ENCODE data around the gene ATXN1.
"Not testable (repeated sequence)": the region's sequence is repeated elsewhere in the genome, so short reads cannot be mapped to it uniquely, and the experiment has no call there.

Gene ATXN1

DNA sequence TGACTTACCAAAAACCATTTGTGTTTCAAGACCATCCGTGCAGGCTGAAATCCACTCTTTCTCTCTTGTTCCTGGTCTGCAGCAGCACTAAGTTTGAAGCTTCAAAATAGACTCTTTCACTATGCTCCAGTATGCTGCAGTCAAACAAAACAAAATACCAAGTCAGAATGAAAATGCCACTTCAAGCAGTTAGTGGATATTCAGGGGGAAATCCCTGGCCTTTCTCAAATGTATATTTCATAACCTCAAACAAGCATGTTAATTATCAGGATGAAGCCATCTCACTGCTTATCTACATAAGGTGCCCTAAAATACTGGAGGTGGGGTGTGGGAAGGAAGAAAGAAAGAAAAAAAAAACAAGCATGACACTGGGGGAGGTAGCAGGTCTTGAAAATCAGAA lies 103.5 kb downstream of the ATXN1 start:
- in situ Hi-C loops (cut with MboI; ENCODE audit: low sequenced_read_pairs), result no loop called here

DNA sequence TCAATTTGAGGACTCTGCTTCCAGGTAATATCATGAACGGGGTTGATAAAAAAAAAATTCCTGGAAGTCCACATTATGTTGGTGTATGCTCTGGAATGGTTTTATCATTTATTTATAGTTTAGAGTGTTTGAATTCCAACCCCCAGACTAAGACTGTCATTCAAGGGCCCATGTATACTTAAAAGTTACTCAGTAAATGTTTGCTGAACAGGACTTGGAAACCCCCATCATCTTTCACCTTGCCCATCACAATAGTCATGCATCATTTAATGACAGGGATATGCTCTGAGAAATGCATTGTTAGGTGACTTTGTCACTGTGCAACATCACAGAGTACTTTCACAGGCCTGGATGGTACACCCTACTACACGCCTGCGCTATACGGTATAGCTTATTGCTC lies 104.8 kb downstream of the ATXN1 start:
- in situ Hi-C loops (cut with MboI; ENCODE audit: low sequenced_read_pairs), result no loop called here

DNA sequence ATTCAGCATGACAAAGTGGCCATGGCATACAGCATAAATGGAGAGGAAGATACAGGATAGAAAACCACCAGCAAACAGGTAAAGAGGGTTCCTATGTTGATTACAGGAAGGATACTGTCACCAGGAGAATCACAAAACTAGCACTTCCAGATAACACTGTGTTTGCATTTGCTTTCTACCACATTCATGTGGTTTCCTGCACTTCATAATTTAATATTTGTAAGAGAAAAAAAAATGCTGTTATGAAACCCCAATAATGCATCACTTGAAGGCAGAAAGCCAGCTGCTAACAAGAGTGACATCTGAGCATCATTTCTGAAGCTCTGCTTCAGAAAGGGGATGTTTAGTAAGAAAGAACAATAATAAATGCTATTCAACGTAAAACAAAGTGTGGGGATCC lies 106.6 kb downstream of the ATXN1 start:
- in situ Hi-C loops (cut with MboI; ENCODE audit: low sequenced_read_pairs), result no loop called here

DNA sequence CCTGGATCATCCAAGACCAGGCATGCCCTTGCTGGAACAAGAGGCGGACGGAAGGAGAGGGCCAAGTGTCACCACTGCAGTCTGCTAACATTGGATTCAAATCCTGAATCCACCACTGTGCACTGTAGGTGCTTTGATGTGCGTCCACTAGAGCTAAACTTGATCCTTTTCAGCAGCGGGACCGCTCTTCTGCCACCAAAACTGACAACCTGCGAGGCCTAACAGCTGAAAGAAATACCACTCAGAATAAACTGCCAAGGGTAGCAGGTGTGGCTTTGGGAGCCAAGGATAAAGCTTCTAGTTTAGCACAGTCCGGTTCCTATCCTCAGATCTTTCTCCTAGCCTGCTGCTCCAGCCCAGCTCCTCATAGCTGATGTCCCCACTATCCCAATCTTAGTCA lies 108.0 kb downstream of the ATXN1 start:
- in situ Hi-C loops (cut with MboI; ENCODE audit: low sequenced_read_pairs), result no loop called here

DNA sequence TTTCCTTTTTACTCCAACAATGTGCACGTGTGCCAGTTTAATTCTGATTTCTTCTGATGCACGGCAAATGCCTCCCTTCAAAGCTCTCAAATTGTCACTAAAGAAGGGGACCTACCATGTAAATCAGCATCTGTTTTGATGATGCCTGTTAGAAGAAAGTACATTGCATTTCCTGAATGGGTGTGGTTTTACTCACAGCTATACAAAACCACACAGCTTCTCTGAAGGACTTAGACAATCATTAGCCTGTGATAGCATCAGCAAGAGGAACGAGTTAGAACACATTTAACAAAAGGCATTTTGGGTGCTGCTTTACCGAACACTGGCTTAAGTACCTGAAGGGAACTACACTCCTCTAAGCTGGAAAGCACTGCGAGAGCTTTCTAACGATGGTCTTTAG lies 109.4 kb downstream of the ATXN1 start:
- in situ Hi-C loops (cut with MboI; ENCODE audit: low sequenced_read_pairs), result no loop called here

DNA sequence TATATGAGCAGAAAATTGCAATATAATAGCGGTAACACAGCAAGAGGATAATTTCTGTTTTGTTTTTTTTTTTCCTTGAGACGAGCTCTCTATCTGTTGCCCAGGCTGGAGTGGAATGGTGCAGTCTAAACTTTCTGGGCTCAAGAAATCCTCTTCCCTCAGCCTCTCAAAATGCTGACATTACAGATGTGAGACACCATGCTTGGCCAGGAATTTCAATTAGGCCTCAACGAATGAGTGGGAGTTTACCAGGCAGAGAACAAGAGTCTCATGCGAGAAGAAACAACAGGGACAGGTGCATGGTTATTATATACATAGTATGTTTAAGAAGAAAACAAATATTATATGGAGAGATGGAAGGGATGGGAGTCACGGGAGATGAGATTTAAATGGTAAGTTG lies 111.4 kb downstream of the ATXN1 start:
- in situ Hi-C loops (cut with MboI; ENCODE audit: low sequenced_read_pairs), result no loop called here

DNA sequence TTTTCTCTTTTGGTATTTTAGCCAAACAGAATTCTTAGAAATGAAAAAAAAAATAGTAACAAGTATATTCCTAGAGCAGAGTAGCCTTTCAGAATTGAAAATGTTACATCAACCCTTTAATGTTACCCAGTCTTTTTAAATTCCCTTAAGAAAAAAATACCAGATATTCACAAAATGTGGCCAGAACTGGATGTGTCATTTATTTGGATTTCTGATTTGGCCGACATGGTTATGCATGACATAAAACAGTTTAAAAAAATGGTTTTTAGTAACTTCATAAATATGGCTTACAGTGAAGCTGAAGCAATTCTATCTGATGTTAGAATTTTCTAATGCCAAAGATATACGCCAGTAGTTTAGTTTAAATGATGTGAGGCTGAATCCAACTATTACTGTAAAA lies 112.0 kb downstream of the ATXN1 start:
- in situ Hi-C loops (cut with MboI; ENCODE audit: low sequenced_read_pairs), result no loop called here

DNA sequence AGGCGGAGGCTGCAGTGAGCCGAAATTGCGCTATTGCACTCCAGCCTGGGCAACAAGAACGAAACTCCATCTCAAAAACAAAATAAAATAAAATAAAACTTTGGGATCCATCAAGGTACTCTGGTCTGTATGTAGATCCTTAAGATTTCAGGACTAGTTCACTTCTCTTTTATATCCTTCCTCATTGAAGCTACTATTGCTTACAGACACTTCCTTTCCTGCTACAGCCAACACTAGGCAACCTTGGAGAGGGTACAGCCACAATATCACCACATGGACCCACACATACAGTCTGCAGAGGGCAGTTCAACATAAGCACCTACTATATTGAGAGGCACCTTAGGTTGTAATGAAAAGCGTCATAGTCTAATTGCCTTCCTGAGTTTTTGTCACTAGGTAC lies 113.3 kb downstream of the ATXN1 start:
- in situ Hi-C loops (cut with MboI; ENCODE audit: low sequenced_read_pairs), result no loop called here

DNA sequence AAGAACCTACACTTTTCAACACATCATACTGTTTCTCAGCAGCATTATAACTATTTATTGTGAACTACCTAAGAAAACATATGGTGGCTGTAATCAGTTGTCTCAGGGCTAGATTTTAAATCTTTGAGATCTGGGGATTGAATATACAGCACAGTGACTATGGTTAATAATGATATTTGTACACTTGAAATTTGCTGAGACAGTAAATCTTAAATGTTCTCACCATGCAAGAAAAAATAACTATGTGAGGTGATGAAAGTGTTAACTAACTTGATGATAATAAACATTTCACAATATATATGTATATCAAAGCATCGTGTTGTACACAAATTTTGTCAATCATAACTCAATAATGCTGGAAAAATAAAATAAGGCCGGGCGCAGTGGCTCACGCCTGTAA lies 113.8 kb downstream of the ATXN1 start:
- in situ Hi-C loops (cut with MboI; ENCODE audit: low sequenced_read_pairs), result no loop called here

DNA sequence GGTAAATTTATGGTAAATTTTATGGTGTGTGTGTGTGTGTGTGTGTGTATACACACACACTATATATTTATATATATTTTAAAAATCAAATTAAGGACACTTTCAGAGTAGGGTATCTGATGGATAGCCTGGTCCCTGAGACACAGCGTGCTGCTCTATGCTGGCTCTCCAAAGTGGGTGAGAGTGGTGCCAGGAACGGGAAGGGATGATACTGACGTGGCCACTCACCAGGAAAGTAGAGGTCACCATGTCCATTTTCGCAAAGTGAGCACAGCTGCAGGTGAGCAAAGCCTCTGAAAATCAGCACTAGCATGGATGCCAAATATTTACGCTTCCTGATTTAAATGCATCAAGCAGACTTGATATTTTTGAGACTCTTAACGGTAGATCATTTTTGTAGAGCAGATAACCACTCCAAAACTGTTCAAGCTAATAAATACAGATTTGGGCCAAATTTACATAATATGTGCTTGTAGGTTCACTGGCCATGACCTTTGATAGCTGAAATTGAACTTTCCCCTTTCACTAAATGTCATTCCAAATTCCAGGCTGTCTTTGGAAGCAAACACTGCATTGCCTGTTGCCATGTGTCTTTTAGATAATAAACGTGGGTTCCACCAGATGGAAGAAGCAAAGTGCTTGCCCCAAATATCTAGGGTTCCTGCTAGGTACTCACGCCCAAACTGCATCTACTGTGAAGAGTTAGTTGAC lies 116.6 kb downstream of the ATXN1 start:
- in situ Hi-C loops (cut with MboI; ENCODE audit: low sequenced_read_pairs), result no loop called here

DNA sequence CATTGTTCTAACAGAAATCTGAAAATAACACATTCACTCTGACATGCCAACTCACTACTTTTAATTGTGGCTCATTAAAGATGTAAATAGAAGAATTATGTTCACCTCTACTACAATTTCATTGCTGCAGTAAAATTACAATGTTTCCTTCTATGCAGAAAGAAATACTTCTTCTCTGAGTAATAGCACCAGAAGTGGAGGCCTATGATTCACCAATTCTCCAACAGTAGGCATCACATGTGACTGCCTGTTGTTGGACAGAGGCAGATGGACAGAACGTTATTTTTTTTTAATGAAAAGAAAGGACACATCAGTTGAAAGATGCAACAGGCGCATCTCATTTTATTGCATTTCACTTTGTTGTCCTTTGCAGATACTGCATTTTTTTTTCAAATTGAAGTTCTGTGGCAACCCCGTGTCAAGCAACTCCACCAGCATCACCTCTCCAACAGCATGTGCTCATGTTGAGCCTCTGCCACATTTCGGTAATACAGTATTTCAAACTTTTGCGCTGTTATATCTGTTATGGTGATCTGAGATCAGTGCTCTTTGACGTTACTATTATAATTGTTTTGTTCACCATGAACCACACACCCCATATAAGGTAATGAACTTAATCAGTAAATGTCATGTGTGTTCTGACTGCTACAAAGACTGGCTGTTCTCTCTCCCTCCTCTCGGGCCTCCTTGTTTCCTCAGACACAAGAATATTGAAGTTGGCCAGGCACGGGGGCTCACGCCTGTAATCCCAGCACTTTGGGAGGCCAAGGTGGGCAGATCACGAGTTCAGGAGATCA lies 121.4 kb downstream of the ATXN1 start:
- in situ Hi-C loops (cut with MboI; ENCODE audit: low sequenced_read_pairs), result no loop called here

DNA sequence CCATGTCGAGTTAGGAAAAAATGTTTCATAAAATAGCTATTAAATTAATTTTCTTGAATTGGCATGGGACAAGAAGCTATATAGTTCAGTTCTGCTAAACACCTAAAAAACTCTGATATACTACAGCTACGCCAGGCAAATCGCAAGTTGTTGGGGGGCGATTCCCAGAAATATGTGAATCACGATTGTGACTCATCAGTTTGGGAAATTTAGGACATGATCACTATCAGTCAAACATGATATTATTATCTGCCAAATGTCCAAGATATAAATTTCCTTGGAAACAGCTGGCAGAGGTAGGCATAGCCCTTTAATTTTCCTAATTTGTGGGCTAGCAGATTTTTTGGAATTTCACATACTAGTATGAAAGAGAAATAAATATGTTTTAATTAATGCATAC lies 123.6 kb downstream of the ATXN1 start:
- in situ Hi-C loops (cut with MboI; ENCODE audit: low sequenced_read_pairs), result no loop called here

DNA sequence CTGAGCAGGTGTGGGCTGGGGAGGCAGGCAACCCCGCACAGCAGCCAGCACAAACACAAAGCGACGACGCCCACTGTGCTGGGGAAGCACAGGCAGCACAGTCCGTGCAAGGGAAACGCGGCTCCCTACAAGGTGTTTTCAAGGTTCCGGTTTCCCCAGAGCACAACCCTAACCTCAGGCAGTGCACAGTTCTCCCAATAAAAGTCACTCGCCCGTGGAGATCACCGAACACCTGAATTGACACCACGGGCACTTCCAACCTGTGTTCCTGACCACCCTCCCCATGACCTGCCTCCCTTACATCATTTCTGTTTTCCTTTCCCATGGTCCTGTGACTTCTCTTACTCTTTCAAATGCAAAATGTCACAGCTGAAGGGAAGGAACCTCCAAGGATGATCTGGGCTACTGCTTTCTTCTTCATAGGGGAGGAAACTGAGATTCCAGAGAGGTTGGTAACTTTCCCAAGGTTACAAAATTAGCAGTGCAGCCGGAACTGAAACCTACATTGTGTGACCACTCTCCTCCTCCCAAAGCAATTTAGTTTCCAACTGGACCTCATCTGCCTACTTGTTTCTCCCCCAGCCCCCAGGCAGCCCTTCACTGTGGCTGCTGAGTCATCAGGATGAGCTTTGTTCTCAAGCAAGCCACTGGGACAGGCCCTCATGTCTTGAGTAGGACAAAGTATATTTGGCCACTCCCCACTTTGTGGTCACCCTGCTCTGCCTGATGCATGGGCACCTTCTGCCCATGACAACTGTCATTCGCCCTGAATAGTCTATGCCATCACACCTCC lies 125.3 kb downstream of the ATXN1 start:
- in situ Hi-C loops (cut with MboI; ENCODE audit: low sequenced_read_pairs), result no loop called here

DNA sequence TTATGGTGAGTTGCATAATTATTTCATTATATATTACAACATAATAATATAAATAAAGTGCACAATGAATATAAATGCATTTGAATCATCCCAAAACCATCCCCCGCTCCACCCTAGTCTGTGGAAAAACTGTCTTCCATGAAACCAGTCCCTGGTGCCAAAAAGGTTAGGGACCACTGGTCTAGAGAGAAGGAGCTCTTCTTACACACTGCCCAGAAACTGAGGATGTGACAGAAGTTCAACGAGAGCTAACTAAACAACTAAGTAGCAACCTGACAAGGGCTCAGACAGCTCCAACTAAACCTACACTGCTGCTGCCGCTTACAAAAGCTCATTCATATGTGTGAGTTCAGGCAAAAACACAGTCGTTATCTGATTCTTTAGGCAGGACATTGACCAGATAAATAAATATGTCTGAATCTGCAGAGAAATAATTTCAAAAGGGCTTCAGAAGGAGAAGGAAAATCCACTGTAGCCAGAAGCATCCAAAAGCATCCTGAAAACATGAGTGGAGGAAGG lies 125.9 kb downstream of the ATXN1 start:
- in situ Hi-C loops (cut with MboI; ENCODE audit: low sequenced_read_pairs), result no loop called here

DNA sequence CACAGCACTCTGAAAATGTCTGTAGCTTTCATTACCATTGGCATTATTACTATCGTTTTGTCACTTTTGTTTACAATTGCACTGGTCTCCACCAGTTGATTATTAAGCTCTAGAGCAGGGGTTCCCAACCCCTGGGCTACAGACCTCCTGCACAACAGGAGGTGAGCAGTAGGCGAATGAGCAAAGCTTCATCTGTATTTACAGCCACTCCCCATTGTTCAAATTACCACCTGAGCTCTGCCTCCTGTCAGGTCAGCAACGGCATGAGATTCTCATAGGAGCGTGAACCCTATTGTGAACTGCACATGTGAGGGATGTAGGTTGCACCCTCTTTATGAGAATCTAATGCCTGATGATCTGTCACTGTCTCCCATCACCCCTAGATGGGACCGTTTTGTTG lies 126.4 kb downstream of the ATXN1 start:
- in situ Hi-C loops (cut with MboI; ENCODE audit: low sequenced_read_pairs), result no loop called here

DNA sequence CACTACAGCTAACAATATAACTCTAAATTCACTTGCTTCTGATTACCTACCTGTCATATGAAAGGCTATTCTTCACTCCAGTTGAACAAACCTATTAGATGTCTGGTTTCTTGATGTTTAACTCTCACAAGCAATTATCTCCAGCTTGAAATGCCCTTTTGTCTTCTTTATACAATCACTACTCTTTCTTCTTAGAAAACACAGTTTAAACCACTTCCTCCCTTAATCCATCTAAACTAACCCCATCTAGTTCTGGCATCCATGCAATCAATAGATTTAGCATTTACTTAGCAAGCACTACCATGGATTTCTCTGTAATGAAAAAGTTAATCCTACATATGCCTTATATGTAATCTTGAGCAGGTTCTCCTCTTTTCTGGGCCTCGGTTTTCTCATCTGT lies 127.3 kb downstream of the ATXN1 start:
- in situ Hi-C loops (cut with MboI; ENCODE audit: low sequenced_read_pairs), result no loop called here

DNA sequence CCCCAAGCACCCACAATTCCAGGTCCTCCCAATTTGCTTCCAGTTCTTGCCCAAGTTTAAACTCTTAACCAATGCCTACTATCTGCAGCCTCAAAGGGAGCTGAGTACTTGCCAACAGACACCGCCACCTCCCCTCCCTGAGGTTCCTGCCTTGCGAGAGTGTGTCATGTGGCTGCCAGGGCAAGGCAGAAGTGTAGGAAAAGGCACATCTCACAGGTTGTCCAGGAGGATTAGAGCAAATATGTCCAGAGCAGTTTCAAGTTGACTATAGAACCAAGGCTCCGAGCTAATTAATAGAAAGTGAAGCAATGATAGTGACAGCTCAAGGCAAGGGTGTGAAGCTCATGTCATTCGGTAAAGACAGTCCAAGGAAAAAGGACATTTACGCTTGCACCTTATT lies 127.8 kb downstream of the ATXN1 start:
- in situ Hi-C loops (cut with MboI; ENCODE audit: low sequenced_read_pairs), result no loop called here

DNA sequence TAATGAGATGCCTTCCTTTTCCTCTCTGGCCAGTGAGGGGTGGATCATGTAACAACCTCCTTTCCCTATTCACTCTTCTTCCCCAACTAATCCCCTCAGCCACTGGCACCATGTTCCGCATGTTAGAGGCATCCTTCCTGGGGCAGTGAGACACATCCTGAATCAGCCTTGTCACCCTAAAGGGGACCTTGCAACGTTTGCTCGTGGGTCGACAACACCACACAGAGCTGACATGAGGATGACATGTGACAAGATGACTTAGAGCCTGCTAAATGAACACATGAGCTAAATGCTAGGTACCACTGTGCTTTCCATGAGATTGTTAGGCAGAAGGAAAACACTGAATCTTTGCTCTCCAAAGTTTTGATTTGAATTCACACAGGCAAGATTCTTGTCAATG lies 129.2 kb downstream of the ATXN1 start:
- in situ Hi-C loops (cut with MboI; ENCODE audit: low sequenced_read_pairs), result no loop called here

DNA sequence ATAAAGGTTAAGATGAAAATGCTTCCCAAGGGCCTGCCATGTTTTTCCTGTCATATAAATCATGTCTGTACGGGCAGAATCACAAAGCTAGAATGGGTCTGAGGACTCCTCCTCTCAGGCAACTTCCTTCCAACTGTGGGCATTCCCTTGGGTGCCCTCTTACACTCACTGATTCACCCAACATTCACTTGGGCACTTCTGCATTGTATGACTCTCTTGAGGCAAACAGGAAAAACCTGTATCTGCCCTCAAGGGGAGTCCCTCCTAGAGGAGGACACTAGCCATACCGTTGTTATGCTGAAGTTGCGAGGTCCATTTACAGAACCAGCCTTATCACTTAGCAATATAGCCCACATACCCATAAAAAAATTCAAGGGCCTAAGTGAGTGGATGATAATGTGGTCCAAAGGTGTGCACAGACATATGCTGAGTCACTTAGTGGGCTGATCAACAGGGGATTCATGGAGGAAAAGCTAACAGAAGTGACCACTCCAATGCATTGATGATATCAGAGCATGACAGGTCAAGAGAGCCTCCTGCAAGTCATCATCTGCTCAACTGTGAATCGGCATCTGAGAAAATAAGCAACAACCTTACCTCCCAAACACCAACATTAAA lies 131.1 kb downstream of the ATXN1 start:
- in situ Hi-C loops (cut with MboI; ENCODE audit: low sequenced_read_pairs), result no loop called here

DNA sequence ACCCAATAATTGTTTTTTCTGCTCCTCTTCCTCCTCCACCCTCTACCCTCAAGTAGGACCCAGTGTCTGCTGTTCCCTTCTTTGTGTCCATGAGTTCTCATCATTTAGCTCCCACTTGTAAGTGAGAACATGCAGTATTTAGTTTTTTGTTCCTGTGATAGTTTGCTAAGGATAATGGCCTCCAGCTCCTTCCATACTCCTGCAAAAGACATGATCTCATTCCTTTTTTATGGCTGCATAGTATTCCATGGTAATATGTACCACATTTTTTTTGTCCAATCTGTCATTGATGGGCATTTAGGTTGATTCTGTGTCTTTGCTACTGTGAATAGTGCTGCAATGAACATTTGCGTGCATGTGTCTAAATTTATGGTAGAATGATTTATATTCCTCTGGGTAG lies 132.7 kb downstream of the ATXN1 start:
- in situ Hi-C loops (cut with MboI; ENCODE audit: low sequenced_read_pairs), result not testable (repeated sequence)

DNA sequence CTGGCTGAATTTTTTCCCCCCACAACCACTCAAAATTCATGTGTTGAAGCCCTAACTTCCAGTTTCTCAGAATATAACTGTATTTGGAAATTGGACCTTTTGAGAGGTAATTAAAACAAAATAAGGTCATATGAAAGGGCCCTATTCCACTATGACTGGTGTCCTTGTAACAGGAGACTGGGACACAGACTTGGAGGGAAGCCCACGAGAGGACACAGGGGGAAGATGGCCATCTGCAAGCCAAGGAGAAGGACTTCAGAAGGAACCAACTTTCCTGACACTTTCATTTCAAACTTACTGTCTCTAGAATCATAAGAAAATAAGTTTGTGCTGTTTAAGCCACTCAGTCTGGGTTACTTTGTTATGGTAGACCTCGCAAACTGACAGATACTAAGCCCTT lies 134.6 kb downstream of the ATXN1 start:
- in situ Hi-C loops (cut with MboI; ENCODE audit: low sequenced_read_pairs), result no loop called here

Data from HL-60/S4 treated with phorbol 12-myristate 13-acetate at 8.2 ng/mL for 4 days and 3 days (cell line).